Measurements from ENCODE around the gene PRXL2A. TPM values are rescaled to one million over a fixed set of nuclear protein-coding genes. Genes with fewer than 3 reads are reported as not detected.

Gene PRXL2A
- total RNA-seq, 2 donors from 2014 or later, result 101 to 127 TPM

DNA sequence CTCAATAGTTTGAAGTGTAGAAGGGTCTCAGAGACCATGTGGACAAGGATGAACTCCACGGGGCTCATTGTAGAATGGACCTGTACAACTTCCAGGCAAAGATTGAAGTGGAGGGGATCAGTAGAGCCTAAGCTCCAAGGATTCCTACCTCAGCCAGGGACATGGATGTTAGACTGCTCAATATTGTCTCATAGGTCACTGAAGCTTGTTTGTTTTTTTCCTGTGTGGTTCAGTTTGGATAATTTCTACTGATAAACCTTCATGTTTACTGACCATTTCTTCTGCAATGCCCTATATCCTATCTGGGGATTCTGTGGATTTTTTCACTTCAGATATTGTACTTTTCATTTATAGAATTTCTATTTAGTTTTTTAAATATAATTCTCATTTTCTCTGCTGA is 42.8 kb upstream of the PRXL2A start:
- H3K9ac ChIP-seq (ENCODE audit: extremely low read depth, low read length, poor library complexity, severe bottlenecking), result no peak overlapping the region
- no peak overlapping the region for H3K4me3 Mint-ChIP-seq
- peaks cover 32% of the 10 kb centered on the region for H3K9me3 Mint-ChIP-seq
- no peaks in the 10 kb centered on the region for H3K27me3 ChIP-seq (ENCODE audit: control insufficient read depth, insufficient read depth, low read length, poor library complexity, severe bottlenecking)
- 82 to 89% methylated on average over 1 of the region's 1 CpG for WGBS, 2 experiments (ENCODE audit: insufficient coverage in 1 of 2, insufficient read length in 1 of 2)
- H3K4me1 Mint-ChIP-seq, result peaks cover 4% of the 10 kb centered on the region
- TF ChIP-seq, protein P1, sequence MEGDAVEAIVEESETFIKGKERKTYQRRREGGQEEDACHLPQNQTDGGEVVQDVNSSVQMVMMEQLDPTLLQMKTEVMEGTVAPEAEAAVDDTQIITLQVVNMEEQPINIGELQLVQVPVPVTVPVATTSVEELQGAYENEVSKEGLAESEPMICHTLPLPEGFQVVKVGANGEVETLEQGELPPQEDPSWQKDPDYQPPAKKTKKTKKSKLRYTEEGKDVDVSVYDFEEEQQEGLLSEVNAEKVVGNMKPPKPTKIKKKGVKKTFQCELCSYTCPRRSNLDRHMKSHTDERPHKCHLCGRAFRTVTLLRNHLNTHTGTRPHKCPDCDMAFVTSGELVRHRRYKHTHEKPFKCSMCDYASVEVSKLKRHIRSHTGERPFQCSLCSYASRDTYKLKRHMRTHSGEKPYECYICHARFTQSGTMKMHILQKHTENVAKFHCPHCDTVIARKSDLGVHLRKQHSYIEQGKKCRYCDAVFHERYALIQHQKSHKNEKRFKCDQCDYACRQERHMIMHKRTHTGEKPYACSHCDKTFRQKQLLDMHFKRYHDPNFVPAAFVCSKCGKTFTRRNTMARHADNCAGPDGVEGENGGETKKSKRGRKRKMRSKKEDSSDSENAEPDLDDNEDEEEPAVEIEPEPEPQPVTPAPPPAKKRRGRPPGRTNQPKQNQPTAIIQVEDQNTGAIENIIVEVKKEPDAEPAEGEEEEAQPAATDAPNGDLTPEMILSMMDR (conservative IDR thresholded peaks at IDR 0.05), result no peak
- H3K4me3 ChIP-seq (ENCODE audit: low read length), result no peak overlapping the region
- peaks cover 27% of the 10 kb centered on the region for H3K36me3 Mint-ChIP-seq (ENCODE audit: low read depth)
- no peaks in the 10 kb centered on the region for H3K36me3 ChIP-seq (ENCODE audit: control insufficient read depth, insufficient read depth, low read length)
- H3K27ac ChIP-seq (ENCODE audit: low read depth, low read length), result no peak overlapping the region
- H3K27me3 Mint-ChIP-seq (ENCODE audit: insufficient read depth), result no peaks in the 10 kb centered on the region
- DNase-seq, result no peak
- peaks cover 24% of the 10 kb centered on the region for H3K9me3 ChIP-seq (ENCODE audit: control insufficient read depth, low read length)
- H3K4me1 ChIP-seq (ENCODE audit: control insufficient read depth, insufficient read depth, low read length), result no peaks in the 10 kb centered on the region
- no peak overlapping the region for H3K27ac Mint-ChIP-seq

DNA sequence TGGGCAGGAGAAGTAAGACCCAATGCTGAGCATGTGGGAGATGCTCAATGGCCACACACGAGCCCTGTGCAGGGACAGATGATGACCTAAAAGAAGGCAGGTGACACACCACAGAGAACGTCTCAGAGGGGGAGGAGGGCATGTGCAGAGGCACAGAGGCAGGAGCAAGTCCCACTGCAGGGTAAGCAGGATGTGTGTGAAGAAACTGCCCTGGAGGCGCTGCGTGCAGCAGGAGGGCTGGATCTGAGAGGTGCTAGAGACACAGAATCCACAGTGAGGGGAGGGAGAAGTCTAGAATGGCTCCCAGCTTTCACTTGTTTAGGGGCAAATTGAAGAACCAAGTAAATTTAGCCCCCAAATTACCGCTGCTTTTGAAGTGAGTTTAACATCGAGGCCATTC is 36.9 kb upstream of the PRXL2A start:
- no peaks in the 10 kb centered on the region for H3K27me3 Mint-ChIP-seq (ENCODE audit: insufficient read depth)
- H3K9me3 ChIP-seq (ENCODE audit: control insufficient read depth, low read length), result peaks cover 21% of the 10 kb centered on the region
- no peak overlapping the region for H3K4me3 ChIP-seq (ENCODE audit: low read length)
- H3K9ac ChIP-seq (ENCODE audit: extremely low read depth, low read length, poor library complexity, severe bottlenecking), result no peak overlapping the region
- WGBS, 2 experiments (ENCODE audit: insufficient coverage in 1 of 2, insufficient read length in 1 of 2), result 89 to 94% methylated on average over 6 of the region's 6 CpGs
- no peak overlapping the region for H3K27ac ChIP-seq (ENCODE audit: low read depth, low read length)
- no peak overlapping the region for H3K4me3 Mint-ChIP-seq
- H3K36me3 Mint-ChIP-seq (ENCODE audit: low read depth), result peaks cover 19% of the 10 kb centered on the region
- H3K9me3 Mint-ChIP-seq, result peaks cover 29% of the 10 kb centered on the region
- no peaks in the 10 kb centered on the region for H3K4me1 ChIP-seq (ENCODE audit: control insufficient read depth, insufficient read depth, low read length)
- DNase-seq, result no peak
- no peaks in the 10 kb centered on the region for H3K27me3 ChIP-seq (ENCODE audit: control insufficient read depth, insufficient read depth, low read length, poor library complexity, severe bottlenecking)
- no peak overlapping the region for H3K27ac Mint-ChIP-seq
- TF ChIP-seq, protein P1 (conservative IDR thresholded peaks at IDR 0.05), result no peak
- no peaks in the 10 kb centered on the region for H3K36me3 ChIP-seq (ENCODE audit: control insufficient read depth, insufficient read depth, low read length)
- H3K4me1 Mint-ChIP-seq, result no peaks in the 10 kb centered on the region

DNA sequence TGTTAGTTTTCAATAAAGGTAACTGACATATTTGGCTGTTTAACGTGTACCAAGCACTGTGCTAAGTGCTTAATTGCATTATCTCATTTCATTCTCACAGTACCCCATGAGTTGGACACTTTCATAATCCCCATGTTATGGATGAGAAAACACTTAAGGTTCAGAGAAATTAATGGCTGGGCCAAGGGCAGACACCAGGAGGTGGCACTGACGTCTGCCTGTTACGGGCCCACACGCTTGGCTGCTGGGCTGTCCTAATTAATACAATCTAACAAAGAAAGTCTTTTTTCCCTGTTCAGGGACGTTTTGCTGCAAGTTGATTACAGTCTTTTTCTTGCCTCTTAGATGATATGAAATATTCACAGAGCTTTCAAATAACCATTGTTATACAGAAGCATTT is 35.7 kb upstream of the PRXL2A start:
- WGBS, 2 experiments (ENCODE audit: insufficient coverage in 1 of 2, insufficient read length in 1 of 2), result 67 to 93% methylated on average over 2 to 5 of the region's 5 CpGs
- Histone ChIP-seq H3K4me1 (ENCODE audit: control insufficient read depth, insufficient read depth, low read length) (no peaks in the 10 kb centered on the region), H3K36me3 (ENCODE audit: control insufficient read depth, insufficient read depth, low read length) (no peaks in the 10 kb centered on the region), H3K9ac (ENCODE audit: extremely low read depth, low read length, poor library complexity, severe bottlenecking) (no peak overlapping the region), H3K4me3 (ENCODE audit: low read length) (no peak overlapping the region), H3K27me3 (ENCODE audit: control insufficient read depth, insufficient read depth, low read length, poor library complexity, severe bottlenecking) (no peaks in the 10 kb centered on the region), H3K9me3 (ENCODE audit: control insufficient read depth, low read length) (peaks cover 9% of the 10 kb centered on the region), H3K27ac (ENCODE audit: low read depth, low read length) (no peak overlapping the region)
- Mint-ChIP-seq H3K36me3 (ENCODE audit: low read depth) (peaks cover 10% of the 10 kb centered on the region), H3K9me3 (peaks cover 17% of the 10 kb centered on the region), H3K4me3 (no peak overlapping the region), H3K27me3 (ENCODE audit: insufficient read depth) (no peaks in the 10 kb centered on the region), H3K27ac (no peak overlapping the region), H3K4me1 (no peaks in the 10 kb centered on the region)
- no peak for DNase-seq
- TF ChIP-seq, protein P1 (conservative IDR thresholded peaks at IDR 0.05), result no peak
